ENCODE measurements around the gene MOGAT3. TPM values are rescaled to one million over a fixed set of nuclear protein-coding genes. Genes with fewer than 3 reads are reported as not detected.

MOGAT3 gene
- total RNA-seq, 1 experiment from 2014 or later = not detected

DNA sequence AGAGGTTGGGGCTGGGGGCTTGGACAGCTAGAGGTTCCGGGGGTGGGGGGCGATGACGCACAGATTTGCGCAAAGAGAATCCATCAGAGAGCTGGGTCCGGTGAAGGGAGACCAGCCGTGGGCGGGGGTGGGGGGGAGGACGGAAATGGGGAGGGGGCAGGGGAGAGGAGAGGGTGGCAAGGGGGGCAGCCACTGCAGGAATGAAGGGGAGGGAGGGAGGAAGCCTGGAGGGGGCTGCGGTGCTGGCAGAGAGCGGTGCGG is 34.3 kb downstream of the MOGAT3 start:
- intact Hi-C loops (cut with micrococcal nuclease; ENCODE audit: unreplicated experiment) = no loop called here
- Histone ChIP-seq H3F3A (ENCODE audit: insufficient read depth, low read depth) (peaks cover 29% of the 10 kb centered on the region), H3K4me3 (no peak overlapping the region), H3K4me2 (no peak overlapping the region), H3K36me3 (ENCODE audit: low read depth) (no peaks in the 10 kb centered on the region), H3K4me1 (replicated peaks; ENCODE audit: insufficient read depth) (peaks cover 35% of the 10 kb centered on the region), H4K20me1 (ENCODE audit: insufficient read depth) (peaks cover 7% of the 10 kb centered on the region; the same call in 1 of the 2 replicates), H3K27me3 (ENCODE audit: insufficient read depth, low read depth) (peaks cover 38% of the 10 kb centered on the region), H3K9me2 (ENCODE audit: insufficient read depth) (no peaks in the 10 kb centered on the region), H2AFZ (no peak overlapping the region), H3K27ac (no peak overlapping the region), H3K9me3 (ENCODE audit: insufficient read depth, low read depth) (no peaks in the 10 kb centered on the region), H3K79me2 (ENCODE audit: low read depth) (peaks cover 6% of the 10 kb centered on the region; the same call in 1 of the 2 replicates)
- POLR2A ChIA-PET (ENCODE audit: unreplicated experiment) = interaction anchor here (0.6 kb wide), 1 partner anchor 337 kb away, joined by 4 read pairs; no protein-coding TSS in a partner anchor
- no peak for DNase-seq
- no peak for TF ChIP-seq EZH2 (IDR thresholded peaks at IDR 0.05; ENCODE audit: low read depth)
- TF ChIP-seq, protein P1, sequence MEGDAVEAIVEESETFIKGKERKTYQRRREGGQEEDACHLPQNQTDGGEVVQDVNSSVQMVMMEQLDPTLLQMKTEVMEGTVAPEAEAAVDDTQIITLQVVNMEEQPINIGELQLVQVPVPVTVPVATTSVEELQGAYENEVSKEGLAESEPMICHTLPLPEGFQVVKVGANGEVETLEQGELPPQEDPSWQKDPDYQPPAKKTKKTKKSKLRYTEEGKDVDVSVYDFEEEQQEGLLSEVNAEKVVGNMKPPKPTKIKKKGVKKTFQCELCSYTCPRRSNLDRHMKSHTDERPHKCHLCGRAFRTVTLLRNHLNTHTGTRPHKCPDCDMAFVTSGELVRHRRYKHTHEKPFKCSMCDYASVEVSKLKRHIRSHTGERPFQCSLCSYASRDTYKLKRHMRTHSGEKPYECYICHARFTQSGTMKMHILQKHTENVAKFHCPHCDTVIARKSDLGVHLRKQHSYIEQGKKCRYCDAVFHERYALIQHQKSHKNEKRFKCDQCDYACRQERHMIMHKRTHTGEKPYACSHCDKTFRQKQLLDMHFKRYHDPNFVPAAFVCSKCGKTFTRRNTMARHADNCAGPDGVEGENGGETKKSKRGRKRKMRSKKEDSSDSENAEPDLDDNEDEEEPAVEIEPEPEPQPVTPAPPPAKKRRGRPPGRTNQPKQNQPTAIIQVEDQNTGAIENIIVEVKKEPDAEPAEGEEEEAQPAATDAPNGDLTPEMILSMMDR (conservative IDR thresholded peaks at IDR 0.05) = no peak
- no TSS peak for BruUV-seq (replicated peaks)
- CTCF ChIA-PET = interaction anchor here (0.6 to 0.7 kb wide), 2 partner anchors 39 to 124 kb away, joined by 8 to 11 read pairs; no protein-coding TSS in a partner anchor

DNA sequence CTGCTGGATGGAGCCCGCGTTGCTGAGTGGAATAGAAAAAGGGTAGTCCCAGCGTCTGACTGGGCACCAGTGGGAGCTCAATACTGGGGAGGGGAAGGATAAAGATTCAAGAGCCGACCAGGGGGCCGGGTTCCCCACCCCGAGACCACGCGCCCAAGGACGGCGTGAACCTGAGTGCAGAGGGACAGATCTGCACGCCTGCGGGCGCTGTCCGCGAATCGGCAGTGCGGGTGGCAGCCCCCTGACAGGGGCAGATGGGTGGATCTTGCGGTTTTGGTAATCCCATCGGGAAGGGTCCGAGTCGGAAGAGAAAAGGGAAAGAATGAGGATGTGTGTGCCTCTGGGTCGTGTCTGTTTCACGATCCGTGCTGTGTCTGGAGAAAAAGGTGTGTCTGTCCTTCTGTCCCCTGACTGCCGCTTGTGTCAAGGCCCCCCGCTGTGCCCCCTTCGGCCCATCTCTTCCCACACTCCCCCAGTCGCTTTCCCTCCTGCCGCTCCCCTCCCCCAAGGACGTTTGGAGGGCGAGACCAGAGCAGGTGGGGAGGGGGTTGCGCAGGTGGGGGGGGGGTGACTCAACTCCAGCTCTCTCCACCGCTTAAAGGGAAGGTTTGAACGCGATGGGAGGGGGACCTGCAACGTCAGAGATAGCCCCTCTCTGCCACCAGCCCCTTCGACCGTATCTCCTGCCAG is 34.7 kb downstream of the MOGAT3 start:
- peaks cover 40% of the 10 kb centered on the region for H3K4me1 ChIP-seq (replicated peaks; ENCODE audit: insufficient read depth)
- H3K4me2 ChIP-seq = peak overlapping the region; percentile 87
- peaks cover 6% of the 10 kb centered on the region; the same call in 1 of the 2 replicates for H3K79me2 ChIP-seq (ENCODE audit: low read depth)
- H3K36me3 ChIP-seq (ENCODE audit: low read depth) = no peaks in the 10 kb centered on the region
- CTCF ChIA-PET = interaction anchor here (0.7 to 1.7 kb wide), 3 partner anchors 22 to 57 kb away, joined by 3 to 8 read pairs (median 7); no protein-coding TSS in a partner anchor
- H3K27me3 ChIP-seq (ENCODE audit: insufficient read depth, low read depth) = peaks cover 33% of the 10 kb centered on the region
- intact Hi-C loops (cut with micrococcal nuclease; ENCODE audit: unreplicated experiment) = no loop called here
- H3K9me2 ChIP-seq (ENCODE audit: insufficient read depth) = no peaks in the 10 kb centered on the region
- peaks cover 7% of the 10 kb centered on the region; the same call in 1 of the 2 replicates for H4K20me1 ChIP-seq (ENCODE audit: insufficient read depth)
- DNase-seq = no peak
- no peaks in the 10 kb centered on the region for H3K9me3 ChIP-seq (ENCODE audit: insufficient read depth, low read depth)
- peaks cover 34% of the 10 kb centered on the region for H3F3A ChIP-seq (ENCODE audit: insufficient read depth, low read depth)
- POLR2A ChIA-PET (ENCODE audit: unreplicated experiment) = interaction anchor here (0.7 kb wide), 1 partner anchor 10 kb away, joined by 3 read pairs; no protein-coding TSS in a partner anchor
- TF ChIP-seq EZH2 (IDR thresholded peaks at IDR 0.05; ENCODE audit: low read depth) = no peak
- TF ChIP-seq, protein P1 (conservative IDR thresholded peaks at IDR 0.05) = no peak
- no peak overlapping the region for H3K27ac ChIP-seq
- H2AFZ ChIP-seq = no peak overlapping the region
- peak overlapping the region; percentile 49; the same call in 1 of the 2 replicates for H3K4me3 ChIP-seq
- no TSS peak for BruUV-seq (replicated peaks)

DNA sequence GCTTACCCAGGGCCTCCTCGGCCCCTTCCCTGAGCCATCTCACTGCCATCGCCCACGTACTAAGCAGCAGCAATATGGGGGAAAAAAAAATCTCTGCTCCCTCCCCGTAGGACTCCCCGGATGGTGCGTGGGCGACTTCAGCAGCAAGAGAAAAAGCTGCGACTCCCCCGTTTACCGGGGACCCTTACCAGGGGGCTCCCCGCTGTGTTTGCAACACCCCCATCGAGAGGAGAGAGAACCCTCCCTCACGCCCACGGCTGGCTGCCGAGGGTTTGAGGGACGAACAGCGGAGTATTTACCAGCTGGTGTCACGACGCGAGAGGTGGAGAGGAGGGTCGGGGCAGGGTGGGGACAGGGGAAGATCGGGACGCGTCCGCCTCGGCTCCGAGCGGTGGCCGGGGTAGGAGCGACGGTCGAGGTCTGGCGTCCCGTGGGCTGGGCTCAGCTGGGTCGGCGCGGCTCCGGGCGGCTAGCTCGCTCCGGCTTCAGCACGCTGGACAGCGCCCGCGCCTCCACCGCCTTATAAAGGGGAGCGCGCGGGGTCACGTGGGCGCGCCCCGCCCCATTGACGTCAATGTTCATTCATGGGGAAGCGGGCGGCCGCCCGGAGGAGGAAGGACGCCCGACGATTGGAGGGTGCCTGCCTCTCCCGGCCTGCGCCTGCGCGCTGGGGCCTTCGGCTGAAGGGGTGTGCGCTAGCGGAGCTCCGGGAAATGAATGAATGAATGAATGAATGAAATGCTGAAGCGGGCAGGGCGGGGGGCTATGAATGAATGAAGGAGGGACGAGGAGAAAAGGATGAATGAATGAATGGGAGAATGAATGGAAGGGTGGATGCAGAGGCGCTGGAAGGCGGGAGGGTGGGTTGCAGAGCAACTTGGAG is 35.5 kb downstream of the MOGAT3 start, which contains the start of gene VGF:
TSS of gene VGF (minus strand) at position 495 of the 883 bp plus-strand sequence. CDS start 726 bp downstream, outside the sequence.
- Histone ChIP-seq H2AFZ (no peak within 1 kb of the TSS), H3K27ac (no peak within 1 kb of the TSS), H3K4me2 (peak within 1 kb of the TSS; percentile 87), H3K9me2 (ENCODE audit: insufficient read depth) (no peaks in the 10 kb centered on the region), H4K20me1 (ENCODE audit: insufficient read depth) (peaks cover 7% of the 10 kb centered on the region; the same call in 1 of the 2 replicates), H3K36me3 (ENCODE audit: low read depth) (no peaks in the 10 kb centered on the region), H3K4me3 (peak within 1 kb of the TSS; percentile 86), H3K4me1 (replicated peaks; ENCODE audit: insufficient read depth) (peaks cover 48% of the 10 kb centered on the region), H3K79me2 (ENCODE audit: low read depth) (peaks cover 6% of the 10 kb centered on the region; the same call in 1 of the 2 replicates), H3K9me3 (ENCODE audit: insufficient read depth, low read depth) (no peaks in the 10 kb centered on the region), H3F3A (ENCODE audit: insufficient read depth, low read depth) (peaks cover 38% of the 10 kb centered on the region), H3K27me3 (ENCODE audit: insufficient read depth, low read depth) (peaks cover 25% of the 10 kb centered on the region)
- TF ChIP-seq EZH2 (IDR thresholded peaks at IDR 0.05; ENCODE audit: low read depth) = no peak
- TF ChIP-seq, protein P1 (conservative IDR thresholded peaks at IDR 0.05) = no peak
- DNase-seq = peak; percentile 77 to 92
- POLR2A ChIA-PET (ENCODE audit: unreplicated experiment) = interaction anchor here (0.7 kb wide), 2 partner anchors 9 to 118 kb away, joined by 3 read pairs; no protein-coding TSS in a partner anchor
- BruUV-seq (replicated peaks) = no TSS peak
- intact Hi-C loops (cut with micrococcal nuclease; ENCODE audit: unreplicated experiment) = no loop called here
- CTCF ChIA-PET = interaction anchor here (0.5 to 1.7 kb wide), 4 partner anchors 21 to 371 kb away, joined by 3 to 7 read pairs (median 4); partner anchors contain the start of gene PLOD3
